Activated B cell treated with CpG ODN at 0.5 μM for 24 hours (primary cell): Measurements from ENCODE around the gene NPR3. TPM values are rescaled to one million over a fixed set of nuclear protein-coding genes. Genes with fewer than 3 reads are reported as not detected.

Experiments
- ATAC-seq: fragments of 200-7000 bp; cut with Tn5 transposase; one replicate; pipeline ENCODE4 v1.10.0; 2021; ENCODE audit warnings: low read depth, mild to moderate bottlenecking, moderate library complexity
- CTCF ChIA-PET: fragments of 350-600 bp; sonication (Branson Sonifier 250); formaldehyde crosslinking; loops from one replicate; lab custom pipeline; 2021; ENCODE audit warnings: antibody characterized with exemption; lab: Charles Lee
- POLR2A ChIA-PET: fragments of 350-600 bp; sonication (Branson Sonifier 250); formaldehyde crosslinking; loops from one replicate; lab custom pipeline; 2021; ENCODE audit warnings: antibody characterized with exemption; lab: Charles Lee
- DNase-seq: peaks from one replicate; pipeline ENCODE4 v3.0.0; 2022
- H3K27ac Mint-ChIP-seq: one replicate; pipeline ENCODE4 v1.8.0; 2020; ENCODE audit warnings: mixed read lengths
- H3K27me3 Mint-ChIP-seq: one replicate; pipeline ENCODE4 v1.8.0; 2021; ENCODE audit warnings: mixed read lengths
- H3K36me3 Mint-ChIP-seq: one replicate; pipeline ENCODE4 v1.8.0; 2021; ENCODE audit warnings: low read depth, mixed read lengths
- H3K4me1 Mint-ChIP-seq: one replicate; pipeline ENCODE4 v1.8.0; 2021; ENCODE audit warnings: mixed read lengths
- H3K4me3 Mint-ChIP-seq: one replicate; pipeline ENCODE4 v1.8.0; 2020; ENCODE audit warnings: mild to moderate bottlenecking, mixed read lengths
- H3K9me3 Mint-ChIP-seq: one replicate; pipeline ENCODE4 v1.8.0; 2020; ENCODE audit warnings: mixed read lengths
- CTCF ChIP-seq: fragments of 200-600 bp; IDR thresholded peaks from one replicate; pipeline ENCODE4 v1.8.0; 2022; ENCODE audit warnings: antibody characterized with exemption, mild to moderate bottlenecking
- intact Hi-C: fragments of 100-400 bp; cut with micrococcal nuclease; formaldehyde crosslinking; loops from one replicate; pipeline ENCODE4 v1.15.1; 2024
- total RNA-seq: library from RNA; stranded (reverse); gene quantifications from 2 replicates; pipeline ENCODE4 v1.2.3, GENCODE V29; 2022

The NPR3 gene
- total RNA-seq, 1 donor from 2014 or later: not detected

- no peak overlapping the region for H3K27ac Mint-ChIP-seq
- no peaks in the 10 kb centered on the region for H3K36me3 Mint-ChIP-seq
- ATAC-seq: no peak
- peaks cover 2% of the 10 kb centered on the region for H3K9me3 Mint-ChIP-seq
- no peak for DNase-seq
- POLR2A ChIA-PET: no interaction called here
- intact Hi-C loops: no loop called here
- no peak overlapping the region for H3K4me3 Mint-ChIP-seq
- TF ChIP-seq CTCF: no peak
- no peaks in the 10 kb centered on the region for H3K27me3 Mint-ChIP-seq
- CTCF ChIA-PET: no interaction called here
- no peaks in the 10 kb centered on the region for H3K4me1 Mint-ChIP-seq
These were observed 101.3 kb downstream of the NPR3 start for GRCh38 chr5:32812399-32812798.

GRCh38 chr5:32814141-32814540 is 103.0 kb downstream of the NPR3 start:
- H3K27ac Mint-ChIP-seq: no peak overlapping the region
- no peak for TF ChIP-seq CTCF
- no peak for ATAC-seq
- CTCF ChIA-PET: no interaction called here
- H3K36me3 Mint-ChIP-seq: no peaks in the 10 kb centered on the region
- intact Hi-C loops: no loop called here
- H3K4me1 Mint-ChIP-seq: no peaks in the 10 kb centered on the region
- H3K27me3 Mint-ChIP-seq: no peaks in the 10 kb centered on the region
- no peak overlapping the region for H3K4me3 Mint-ChIP-seq
- no peak for DNase-seq
- H3K9me3 Mint-ChIP-seq: peaks cover 2% of the 10 kb centered on the region
- POLR2A ChIA-PET: no interaction called here

GRCh38 chr5:32814620-32815019 is 103.5 kb downstream of the NPR3 start:
- ATAC-seq (no peak), DNase-seq (no peak)
- Mint-ChIP-seq H3K27me3 (no peaks in the 10 kb centered on the region), H3K4me3 (no peak overlapping the region), H3K36me3 (no peaks in the 10 kb centered on the region), H3K9me3 (peaks cover 2% of the 10 kb centered on the region), H3K27ac (no peak overlapping the region), H3K4me1 (no peaks in the 10 kb centered on the region)
- CTCF ChIA-PET: no interaction called here
- POLR2A ChIA-PET: no interaction called here
- TF ChIP-seq CTCF: no peak
- intact Hi-C loops: no loop called here

- intact Hi-C loops: no loop called here
- no peaks in the 10 kb centered on the region for H3K27me3 Mint-ChIP-seq
- DNase-seq (no peak), ATAC-seq (no peak)
- H3K4me1 Mint-ChIP-seq: no peaks in the 10 kb centered on the region
- H3K36me3 Mint-ChIP-seq: no peaks in the 10 kb centered on the region
- no peak overlapping the region for H3K4me3 Mint-ChIP-seq
- no peak for TF ChIP-seq CTCF
- ChIA-PET POLR2A (no interaction called here), CTCF (no interaction called here)
- H3K27ac Mint-ChIP-seq: no peak overlapping the region
- no peaks in the 10 kb centered on the region for H3K9me3 Mint-ChIP-seq
These were observed 116.9 kb downstream of the NPR3 start for GRCh38 chr5:32827981-32828380.

GRCh38 chr5:32828492-32828891 is 117.4 kb downstream of the NPR3 start:
- ATAC-seq (no peak), DNase-seq (no peak)
- Mint-ChIP-seq H3K4me1 (no peaks in the 10 kb centered on the region), H3K9me3 (no peaks in the 10 kb centered on the region), H3K4me3 (no peak overlapping the region), H3K27ac (no peak overlapping the region), H3K36me3 (no peaks in the 10 kb centered on the region), H3K27me3 (no peaks in the 10 kb centered on the region)
- CTCF ChIA-PET: no interaction called here
- no peak for TF ChIP-seq CTCF
- intact Hi-C loops: no loop called here
- POLR2A ChIA-PET: no interaction called here
